Measurements from ENCODE around the gene DNMT3A. TPM values are rescaled to one million over a fixed set of nuclear protein-coding genes. Genes with fewer than 3 reads are reported as not detected.

Gene DNMT3A
- total RNA-seq, 1 donor from 2014 or later: 16.5 TPM

GRCh38 chr2:25310965-25311864 lies 30.5 kb downstream of the DNMT3A start:
- no peak overlapping the region for H3K4me3 ChIP-seq
- no peaks in the 10 kb centered on the region for H3K9me3 ChIP-seq (replicated peaks)
- peak overlapping the region; percentile 80 for H3K27ac ChIP-seq (replicated peaks)
- intact Hi-C loops (cut with micrococcal nuclease): no loop called here
- no peaks in the 10 kb centered on the region for H3K27me3 ChIP-seq (ENCODE audit: low read depth)
- no peak for TF ChIP-seq CTCF (IDR thresholded peaks at IDR 0.05; ENCODE audit: borderline replicate concordance)
- H3K4me1 ChIP-seq: peaks cover 100% of the 10 kb centered on the region
- H3K36me3 ChIP-seq: peaks cover 10% of the 10 kb centered on the region
- DNase-seq: peak; percentile 75

- H3K36me3 ChIP-seq: peaks cover 10% of the 10 kb centered on the region
These were observed 31.1 kb downstream of the DNMT3A start for GRCh38 chr2:25310709-25310964.

GRCh38 chr2:25309402-25309801 lies 32.3 kb downstream of the DNMT3A start:
- H3K9me3 ChIP-seq (replicated peaks): no peaks in the 10 kb centered on the region
- peak; percentile 45 for DNase-seq
- TF ChIP-seq CTCF (IDR thresholded peaks at IDR 0.05; ENCODE audit: borderline replicate concordance): peak; percentile 53
- H3K36me3 ChIP-seq: peaks cover 10% of the 10 kb centered on the region
- H3K27ac ChIP-seq (replicated peaks): no peak overlapping the region
- intact Hi-C loops (cut with micrococcal nuclease): no loop called here
- peaks cover 100% of the 10 kb centered on the region for H3K4me1 ChIP-seq
- no peak overlapping the region for H3K4me3 ChIP-seq
- H3K27me3 ChIP-seq (ENCODE audit: low read depth): no peaks in the 10 kb centered on the region

More at GRCh38 chr2:25310709-25310964, 31.1 kb downstream of the DNMT3A start:
- H3K27me3 ChIP-seq (ENCODE audit: low read depth): no peaks in the 10 kb centered on the region
- no peak for DNase-seq
- no peak overlapping the region for H3K4me3 ChIP-seq
- H3K4me1 ChIP-seq: peaks cover 100% of the 10 kb centered on the region
- peak overlapping the region; percentile 80 for H3K27ac ChIP-seq (replicated peaks)
- intact Hi-C loops (cut with micrococcal nuclease): no loop called here
- TF ChIP-seq CTCF (IDR thresholded peaks at IDR 0.05; ENCODE audit: borderline replicate concordance): no peak
- no peaks in the 10 kb centered on the region for H3K9me3 ChIP-seq (replicated peaks)

GRCh38 chr2:25308599-25308998 lies 33.1 kb downstream of the DNMT3A start:
- peaks cover 9% of the 10 kb centered on the region for H3K36me3 ChIP-seq
- no peak overlapping the region for H3K4me3 ChIP-seq
- no peak for DNase-seq
- H3K27ac ChIP-seq (replicated peaks): no peak overlapping the region
- H3K4me1 ChIP-seq: peaks cover 100% of the 10 kb centered on the region
- TF ChIP-seq CTCF (IDR thresholded peaks at IDR 0.05; ENCODE audit: borderline replicate concordance): no peak
- no peaks in the 10 kb centered on the region for H3K27me3 ChIP-seq (ENCODE audit: low read depth)
- intact Hi-C loops (cut with micrococcal nuclease): no loop called here
- H3K9me3 ChIP-seq (replicated peaks): no peaks in the 10 kb centered on the region

GRCh38 chr2:25307949-25308557 lies 33.7 kb downstream of the DNMT3A start:
- TF ChIP-seq CTCF (IDR thresholded peaks at IDR 0.05; ENCODE audit: borderline replicate concordance): no peak
- Histone ChIP-seq H3K4me3 (no peak overlapping the region), H3K27me3 (ENCODE audit: low read depth) (no peaks in the 10 kb centered on the region), H3K27ac (replicated peaks) (no peak overlapping the region), H3K36me3 (peaks cover 4% of the 10 kb centered on the region), H3K4me1 (peaks cover 100% of the 10 kb centered on the region), H3K9me3 (replicated peaks) (no peaks in the 10 kb centered on the region)
- DNase-seq: no peak
- intact Hi-C loops (cut with micrococcal nuclease): no loop called here
